Body of pancreas (tissue), 4 donors: ENCODE data around the gene SETBP1. TPM values are rescaled to one million over a fixed set of nuclear protein-coding genes. Genes with fewer than 3 reads are reported as not detected.
A peak's percentile ranks its signal among the peaks of the same experiment; 100 is the strongest.

ENCODE experiments used
- ATAC-seq: fragments of 150-250 bp; one replicate; pipeline ENCODE4 v1.9.1; 2016
- DNase-seq, 4 donors: peaks; one replicate each; pipeline ENCODE4 v3.0.0-alpha.2; 2019
- H3K27ac ChIP-seq, 4 donors: fragments of 200-600 bp; sonication (generic); 1 replicate in 3 of 4; 2 replicates in 1 of 4; pipeline versions ENCODE4 v1.5.1 to v1.6.1; 2016 to 2019; ENCODE audit warnings: mild to moderate bottlenecking in 1 of 4, mixed read lengths in 1 of 4, moderate library complexity in 1 of 4
- H3K27me3 ChIP-seq, 2 donors: fragments of 200-600 bp; sonication (generic); one replicate each; pipeline ENCODE4 v1.6.0; 2016; ENCODE audit warnings: mild to moderate bottlenecking in 1 of 2
- H3K36me3 ChIP-seq, 2 donors: fragments of 200-600 bp; sonication (generic); replicated peaks in 1 of 2; 2 replicates each; pipeline ENCODE4 v1.5.1; 2016; ENCODE audit warnings: low read depth in 2 of 2; ENCODE audit not compliant: insufficient read depth in 1 of 2
- H3K4me1 ChIP-seq: fragments of 200-600 bp; sonication (generic); one replicate; pipeline ENCODE4 v1.6.0; 2016
- H3K4me3 ChIP-seq, 2 donors: fragments of 200-600 bp; sonication (generic); 1 replicate in 1 of 2; 2 replicates in 1 of 2; pipeline ENCODE4 v1.5.1; 2016 to 2019
- H3K9me3 ChIP-seq, 3 donors: fragments of 200-600 bp; sonication (generic); 1 replicate in 2 of 3; 2 replicates in 1 of 3; pipeline ENCODE4 v1.5.1; 2016
- CTCF ChIP-seq, 7 experiments: fragments of 450-650 bp in 4 of 7; fragments of 200-600 bp in 3 of 7; sonication (generic) in 3 of 7; IDR thresholded peaks; one replicate each; pipeline ENCODE4 v1.5.1; 2016 to 2019; ENCODE audit warnings: antibody characterized with exemption in 7 of 7
- POLR2A ChIP-seq, 3 donors: fragments of 450-650 bp; IDR thresholded peaks; one replicate each; pipeline ENCODE4 v1.6.1; 2016; ENCODE audit warnings: antibody characterized with exemption in 3 of 3, mild to moderate bottlenecking in 2 of 3
- WGBS, 2 donors: methylation state at CpG; one replicate each; pipeline ENCODE4 v1.1.5; 2017; 5-methylcytosine and 5-hydroxymethylcytosine counted together
- intact Hi-C: fragments of 100-400 bp; cut with DNase I; formaldehyde crosslinking; loops from one replicate; pipeline ENCODE4 v1.15.1; 2023
- total RNA-seq, 2 donors: library from RNA; depleted of rRNA; stranded (reverse); fragments of >200 nt; gene quantifications; one replicate each; pipeline ENCODE4 v1.1.0, GENCODE V29; 2016

The SETBP1 gene
- total RNA-seq, 2 donors from 2014 or later = 23.6 to 37.2 TPM

GRCh38 chr18:44937960-44938719 is 257.5 kb downstream of the SETBP1 start:
- Histone ChIP-seq H3K27me3 (no peaks in the 10 kb centered on the region), H3K4me1 (peaks cover 41% of the 10 kb centered on the region), H3K4me3 (no peak overlapping the region), H3K36me3 (no peaks in the 10 kb centered on the region), H3K27ac (peak overlapping the region; percentile 51 to 73 (median 58)), H3K9me3 (peaks cover 0 to 5% (median 0%) of the 10 kb centered on the region in 3 donors)
- ATAC-seq = peak; percentile 57
- no peak for TF ChIP-seq CTCF (IDR thresholded peaks at IDR 0.05)
- no peak for TF ChIP-seq POLR2A (IDR thresholded peaks at IDR 0.05)
- DNase-seq = peak in 3 of 4 donors; percentile 47 to 61 (median 50)
- intact Hi-C loops = no loop called here
- WGBS, 2 donors = 36% methylated on average over 12 of the region's 12 CpGs

- no peaks in the 10 kb centered on the region for H3K9me3 ChIP-seq
- no peak overlapping the region for H3K4me3 ChIP-seq
- ATAC-seq = no peak
- H3K27me3 ChIP-seq = no peaks in the 10 kb centered on the region
- 53 to 61% methylated on average over 5 of the region's 5 CpGs for whole genome bisulfite sequencing, 2 donors
- intact Hi-C loops = no loop called here
- TF ChIP-seq POLR2A (IDR thresholded peaks at IDR 0.05) (no peak), CTCF (IDR thresholded peaks at IDR 0.05) (no peak)
- peaks cover 49% of the 10 kb centered on the region for H3K4me1 ChIP-seq
- peak overlapping the region; percentile 51 to 73 (median 58) for H3K27ac ChIP-seq
- H3K36me3 ChIP-seq = no peaks in the 10 kb centered on the region
- peak in 1 of 4 donors; percentile 31 for DNase-seq
These were observed 258.3 kb downstream of the SETBP1 start for GRCh38 chr18:44938720-44939665.

GRCh38 chr18:44941516-44941915 is 260.8 kb downstream of the SETBP1 start:
- TF ChIP-seq POLR2A (IDR thresholded peaks at IDR 0.05) = no peak
- no peak for TF ChIP-seq CTCF (IDR thresholded peaks at IDR 0.05)
- Histone ChIP-seq H3K9me3 (no peaks in the 10 kb centered on the region), H3K4me1 (peaks cover 53% of the 10 kb centered on the region), H3K27ac (no peak overlapping the region), H3K36me3 (no peaks in the 10 kb centered on the region), H3K4me3 (no peak overlapping the region), H3K27me3 (no peaks in the 10 kb centered on the region)
- intact Hi-C loops = no loop called here
- ATAC-seq = no peak
- DNase-seq = no peak
- 88 to 96% methylated on average over 3 of the region's 3 CpGs for WGBS, 2 donors

GRCh38 chr18:44942073-44942472 is 261.4 kb downstream of the SETBP1 start:
- no peak overlapping the region for H3K27ac ChIP-seq
- peaks cover 58% of the 10 kb centered on the region for H3K4me1 ChIP-seq
- TF ChIP-seq POLR2A (IDR thresholded peaks at IDR 0.05) (no peak), CTCF (IDR thresholded peaks at IDR 0.05) (no peak)
- H3K27me3 ChIP-seq = no peaks in the 10 kb centered on the region
- no peaks in the 10 kb centered on the region for H3K9me3 ChIP-seq
- H3K4me3 ChIP-seq = no peak overlapping the region
- H3K36me3 ChIP-seq = no peaks in the 10 kb centered on the region
- ATAC-seq (no peak), DNase-seq (no peak)
- intact Hi-C loops = no loop called here
- 90 to 93% methylated on average over 2 of the region's 2 CpGs for whole genome bisulfite sequencing, 2 donors
